Fibroblast of lung (primary cell): ENCODE data around the gene PPM1E. TPM values are rescaled to one million over a fixed set of nuclear protein-coding genes. Genes with fewer than 3 reads are reported as not detected.

ENCODE experiments used
- DNase-seq, 2 donors: peaks; one replicate each; pipeline versions ENCODE4 v3.0.0 to v3.0.0-alpha.2; 2010; ENCODE audit warnings: low read depth in 2 of 2
- H2AFZ ChIP-seq: 2 replicates; pipeline ENCODE4 v1.5.1; 2012; ENCODE audit warnings: low read length, control low read depth, inconsistent platforms
- H3K27ac ChIP-seq: 2 replicates; pipeline ENCODE4 v1.5.1; 2011; ENCODE audit warnings: low read length, control low read depth; ENCODE audit not compliant: insufficient read depth
- H3K27me3 ChIP-seq: 2 replicates; pipeline ENCODE4 v1.5.1; 2011; ENCODE audit warnings: mild to moderate bottlenecking, low read length; ENCODE audit not compliant: control insufficient read depth, insufficient read depth
- H3K36me3 ChIP-seq: 2 replicates; pipeline ENCODE4 v1.5.1; 2011; ENCODE audit warnings: low read length; ENCODE audit not compliant: control insufficient read depth, insufficient read depth
- H3K4me1 ChIP-seq: 2 replicates; pipeline ENCODE4 v1.5.1; 2011; ENCODE audit warnings: low read length; ENCODE audit not compliant: control insufficient read depth, insufficient read depth; ENCODE audit errors: extremely low read depth
- H3K4me2 ChIP-seq: 2 replicates; pipeline ENCODE4 v1.5.1; 2011; ENCODE audit warnings: low read length, control low read depth; ENCODE audit not compliant: insufficient read depth; ENCODE audit errors: extremely low read depth
- H3K4me3 ChIP-seq, 4 experiments: fragments of 200-600 bp in 1 of 4; sonication (generic) in 1 of 4; replicated peaks in 1 of 4; 2 replicates each; pipeline ENCODE4 v1.5.1; 2011 to 2016; ENCODE audit warnings: low read length in 4 of 4, low read depth in 3 of 4, mild to moderate bottlenecking in 3 of 4, control low read depth in 2 of 4, inconsistent platforms in 1 of 4, mixed read lengths in 1 of 4; ENCODE audit not compliant: insufficient read depth in 1 of 4; ENCODE audit errors: control extremely low read depth in 1 of 4
- H3K79me2 ChIP-seq: 2 replicates; pipeline ENCODE4 v1.5.1; 2012; ENCODE audit warnings: mild to moderate bottlenecking, low read length, inconsistent platforms; ENCODE audit not compliant: control insufficient read depth, insufficient read depth
- H3K9ac ChIP-seq: 2 replicates; pipeline ENCODE4 v1.5.1; 2011; ENCODE audit warnings: mild to moderate bottlenecking, low read length, control low read depth; ENCODE audit not compliant: insufficient read depth
- H3K9me3 ChIP-seq: 2 replicates; pipeline ENCODE4 v1.5.1; 2012; ENCODE audit warnings: low read depth, low read length; ENCODE audit not compliant: control insufficient read depth, insufficient read depth
- H4K20me1 ChIP-seq: 2 replicates; pipeline ENCODE4 v1.5.1; 2011; ENCODE audit warnings: low read length; ENCODE audit not compliant: control insufficient read depth, insufficient read depth; ENCODE audit errors: extremely low read depth
- EZH2 ChIP-seq: IDR thresholded peaks from 2 replicates; pipeline ENCODE4 v1.5.1; 2012; ENCODE audit warnings: low read length, control low read depth, mild to moderate bottlenecking; ENCODE audit errors: missing control alignments
- polyA plus RNA-seq, 2 donors: library from polyadenylated mRNA; depleted of rRNA in 1 of 2; stranded (reverse) in 1 of 2; unstranded in 1 of 2; fragments of >200 nt; gene quantifications; 2 replicates each; pipeline ENCODE4 v1.2.1, GENCODE V29; 2011 to 2012; ENCODE audit warnings: missing spikeins in 1 of 2
- total RNA-seq: library from RNA; depleted of rRNA; stranded (reverse); fragments of >200 nt; gene quantifications from 2 replicates; pipeline ENCODE4 v1.2.1, GENCODE V29; 2014
- TF ChIP-seq, protein P1 (sequence below), 2 donors: IDR thresholded peaks in 1 of 2; conservative IDR thresholded peaks in 1 of 2; 1 replicate in 1 of 2; 2 replicates in 1 of 2; pipeline ENCODE4 v1.5.1; 2011 to 2012; ENCODE audit warnings: low read length in 2 of 2, control low read depth in 1 of 2, inconsistent platforms in 1 of 2, low read depth in 1 of 2, mild to moderate bottlenecking in 1 of 2

The PPM1E gene
- total and polyA plus RNA-seq, 2 donors (not counting 1 experiment from before 2014, with no cell fraction given): 0.02 to 0.50 TPM

DNA sequence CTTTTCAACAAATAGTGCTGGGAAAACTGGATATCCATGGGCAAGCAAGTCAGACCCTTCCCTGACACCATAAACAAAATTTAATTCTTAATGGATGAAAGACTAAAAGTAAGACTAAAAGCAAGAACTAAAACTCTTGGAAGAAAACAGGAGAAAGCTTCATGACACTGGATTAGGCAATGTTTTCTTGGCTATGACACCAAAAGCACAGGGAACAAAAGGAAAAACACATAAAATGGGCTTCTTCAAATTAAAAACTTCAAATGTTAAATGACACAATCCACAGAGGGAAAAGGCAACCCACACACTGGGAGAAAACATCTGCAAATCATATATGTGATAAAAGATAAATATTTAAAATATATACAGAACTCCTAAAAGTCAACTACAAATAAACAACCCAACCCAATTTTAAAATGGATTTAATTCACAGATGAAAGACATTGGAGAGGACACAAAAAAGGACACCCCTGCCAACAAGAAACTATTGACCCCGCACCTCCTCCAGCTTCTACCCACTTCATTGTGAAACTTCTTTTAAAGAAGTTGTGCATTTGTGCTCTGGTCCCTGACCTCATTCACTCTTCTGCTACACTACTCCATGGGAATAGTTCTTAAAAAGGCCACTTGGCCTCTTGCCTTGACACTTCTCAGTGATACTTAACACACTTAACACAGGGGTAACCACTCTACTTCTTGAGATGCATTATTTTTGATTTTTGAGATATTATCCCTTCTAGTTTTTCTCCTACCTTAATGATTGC, 270.7 kb downstream of the PPM1E start:
- H3K27me3 ChIP-seq: no peaks in the 10 kb centered on the region
- no peak overlapping the region for H3K27ac ChIP-seq
- H2AFZ ChIP-seq: no peak overlapping the region
- peaks cover 2% of the 10 kb centered on the region for H3K36me3 ChIP-seq
- no peak overlapping the region for H3K4me3 ChIP-seq
- TF ChIP-seq, protein P1, sequence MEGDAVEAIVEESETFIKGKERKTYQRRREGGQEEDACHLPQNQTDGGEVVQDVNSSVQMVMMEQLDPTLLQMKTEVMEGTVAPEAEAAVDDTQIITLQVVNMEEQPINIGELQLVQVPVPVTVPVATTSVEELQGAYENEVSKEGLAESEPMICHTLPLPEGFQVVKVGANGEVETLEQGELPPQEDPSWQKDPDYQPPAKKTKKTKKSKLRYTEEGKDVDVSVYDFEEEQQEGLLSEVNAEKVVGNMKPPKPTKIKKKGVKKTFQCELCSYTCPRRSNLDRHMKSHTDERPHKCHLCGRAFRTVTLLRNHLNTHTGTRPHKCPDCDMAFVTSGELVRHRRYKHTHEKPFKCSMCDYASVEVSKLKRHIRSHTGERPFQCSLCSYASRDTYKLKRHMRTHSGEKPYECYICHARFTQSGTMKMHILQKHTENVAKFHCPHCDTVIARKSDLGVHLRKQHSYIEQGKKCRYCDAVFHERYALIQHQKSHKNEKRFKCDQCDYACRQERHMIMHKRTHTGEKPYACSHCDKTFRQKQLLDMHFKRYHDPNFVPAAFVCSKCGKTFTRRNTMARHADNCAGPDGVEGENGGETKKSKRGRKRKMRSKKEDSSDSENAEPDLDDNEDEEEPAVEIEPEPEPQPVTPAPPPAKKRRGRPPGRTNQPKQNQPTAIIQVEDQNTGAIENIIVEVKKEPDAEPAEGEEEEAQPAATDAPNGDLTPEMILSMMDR (conservative IDR thresholded peaks at IDR 0.05 in 1 of 2, IDR thresholded peaks at IDR 0.05 in 1 of 2; ENCODE audit: low read depth in 1 of 2, low read length in 2 of 2): no peak
- TF ChIP-seq EZH2: no peak
- H3K4me2 ChIP-seq: no peak overlapping the region
- no peaks in the 10 kb centered on the region for H3K4me1 ChIP-seq
- H3K9ac ChIP-seq: no peak overlapping the region
- no peaks in the 10 kb centered on the region for H4K20me1 ChIP-seq
- DNase-seq: no peak
- no peaks in the 10 kb centered on the region for H3K9me3 ChIP-seq
- H3K79me2 ChIP-seq: no peaks in the 10 kb centered on the region

DNA sequence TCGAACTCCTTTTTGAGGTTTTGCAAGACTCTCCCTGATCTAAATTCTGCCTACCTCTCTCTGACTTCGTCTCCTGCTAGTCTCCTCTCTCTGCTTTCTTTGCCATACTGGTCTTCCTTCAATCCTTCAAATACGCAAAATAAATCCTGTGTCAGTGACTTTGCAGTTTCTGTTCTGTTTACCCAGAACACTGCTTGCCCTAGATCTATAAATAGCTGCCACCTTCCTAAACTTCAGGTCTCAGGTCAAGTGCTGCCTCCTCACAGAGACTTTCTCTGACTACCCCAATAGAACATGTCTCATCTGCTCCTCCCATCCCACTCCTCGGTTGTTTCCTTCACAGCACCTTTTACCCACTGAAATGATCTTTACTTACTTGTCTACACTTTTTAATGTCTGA, 272.1 kb downstream of the PPM1E start:
- Histone ChIP-seq H3K36me3 (peaks cover 2% of the 10 kb centered on the region), H3K4me3 (no peak overlapping the region), H3K4me1 (no peaks in the 10 kb centered on the region), H3K27me3 (no peaks in the 10 kb centered on the region), H3K27ac (no peak overlapping the region), H4K20me1 (no peaks in the 10 kb centered on the region), H3K4me2 (no peak overlapping the region), H3K79me2 (no peaks in the 10 kb centered on the region), H3K9ac (no peak overlapping the region), H2AFZ (no peak overlapping the region), H3K9me3 (no peaks in the 10 kb centered on the region)
- TF ChIP-seq EZH2: no peak
- TF ChIP-seq, protein P1 (conservative IDR thresholded peaks at IDR 0.05 in 1 of 2, IDR thresholded peaks at IDR 0.05 in 1 of 2; ENCODE audit: low read depth in 1 of 2, low read length in 2 of 2): no peak
- DNase-seq: no peak

GRCh38 chr17:59028328-59028727, 272.7 kb downstream of the PPM1E start:
- Histone ChIP-seq H4K20me1 (no peaks in the 10 kb centered on the region), H3K27me3 (no peaks in the 10 kb centered on the region), H3K9ac (no peak overlapping the region), H2AFZ (no peak overlapping the region), H3K4me2 (no peak overlapping the region), H3K4me1 (no peaks in the 10 kb centered on the region), H3K27ac (no peak overlapping the region), H3K36me3 (peaks cover 2% of the 10 kb centered on the region), H3K9me3 (no peaks in the 10 kb centered on the region), H3K79me2 (no peaks in the 10 kb centered on the region), H3K4me3 (no peak overlapping the region)
- DNase-seq: no peak
- TF ChIP-seq EZH2: no peak
- TF ChIP-seq, protein P1 (conservative IDR thresholded peaks at IDR 0.05 in 1 of 2, IDR thresholded peaks at IDR 0.05 in 1 of 2; ENCODE audit: low read depth in 1 of 2, low read length in 2 of 2): no peak
